Neuronal stem cell (in vitro differentiated cells): ENCODE measurements around the gene MYO9B.

Experiments used
- DNase-seq: peaks from one replicate; pipeline ENCODE4 v3.0.0-alpha.2; 2013; ENCODE audit warnings: low spot score
- H2AFZ ChIP-seq: one replicate; pipeline ENCODE4 v1.6.1; 2013; ENCODE audit warnings: mild to moderate bottlenecking, low read length, inconsistent platforms
- H2AK5ac ChIP-seq: 2 replicates; pipeline ENCODE4 v1.6.1; 2013; ENCODE audit warnings: low read depth, mild to moderate bottlenecking, inconsistent platforms, low read length, moderate library complexity, mixed read lengths
- H2BK120ac ChIP-seq: 2 replicates; pipeline ENCODE4 v1.6.1; 2013; ENCODE audit warnings: low read depth, mild to moderate bottlenecking, inconsistent platforms, low read length, moderate library complexity, mixed read lengths
- H2BK12ac ChIP-seq: one replicate; pipeline ENCODE4 v1.6.1; 2013; ENCODE audit warnings: low read length, inconsistent platforms
- H2BK15ac ChIP-seq: 2 replicates; pipeline ENCODE4 v1.6.1; 2013; ENCODE audit warnings: mild to moderate bottlenecking, low read length, inconsistent platforms, mixed read lengths
- H2BK5ac ChIP-seq: one replicate; pipeline ENCODE4 v1.6.1; 2013; ENCODE audit warnings: inconsistent platforms, mild to moderate bottlenecking, low read length, moderate library complexity
- H3K14ac ChIP-seq: one replicate; pipeline ENCODE4 v1.6.1; 2013; ENCODE audit warnings: low read length, inconsistent platforms
- H3K18ac ChIP-seq: 2 replicates; pipeline ENCODE4 v1.6.1; 2013; ENCODE audit warnings: low read length, inconsistent platforms
- H3K23ac ChIP-seq: 2 replicates; pipeline ENCODE4 v1.6.1; 2013; ENCODE audit warnings: low read depth, mild to moderate bottlenecking, mixed read lengths, low read length, inconsistent platforms; ENCODE audit not compliant: poor library complexity
- H3K27ac ChIP-seq: replicated peaks from 3 replicates; pipeline ENCODE4 v1.5.1; 2013; ENCODE audit warnings: low read length, inconsistent platforms
- H3K27me3 ChIP-seq, 3 experiments: 2 replicates each; pipeline ENCODE4 v1.6.1; 2013; ENCODE audit warnings: low read length in 3 of 3, mild to moderate bottlenecking in 2 of 3, inconsistent platforms in 1 of 3, low read depth in 1 of 3, mixed read lengths in 1 of 3, moderate library complexity in 1 of 3; ENCODE audit not compliant: control insufficient read depth in 3 of 3, insufficient read depth in 3 of 3
- H3K36me3 ChIP-seq, 2 donors: replicated peaks in 1 of 2; 2 replicates each; pipeline ENCODE4 v1.6.1; 2013; ENCODE audit warnings: low read length in 2 of 2; ENCODE audit not compliant: control insufficient read depth in 2 of 2, insufficient read depth in 2 of 2
- H3K4ac ChIP-seq: 2 replicates; pipeline ENCODE4 v1.6.1; 2013; ENCODE audit warnings: inconsistent platforms, mild to moderate bottlenecking, low read length, moderate library complexity
- H3K4me1 ChIP-seq, 2 donors: 1 replicate in 1 of 2; 2 replicates in 1 of 2; pipeline ENCODE4 v1.6.1; 2013; ENCODE audit warnings: low read length in 2 of 2, low read depth in 1 of 2; ENCODE audit not compliant: control insufficient read depth in 2 of 2, insufficient read depth in 1 of 2
- H3K4me2 ChIP-seq: one replicate; pipeline ENCODE4 v1.6.1; 2013; ENCODE audit warnings: mild to moderate bottlenecking, low read length, inconsistent platforms; ENCODE audit not compliant: insufficient read depth, poor library complexity, severe bottlenecking
- H3K4me3 ChIP-seq, 2 donors: 2 replicates each; pipeline ENCODE4 v1.5.1; 2013; ENCODE audit warnings: low read length in 2 of 2, mild to moderate bottlenecking in 2 of 2, inconsistent platforms in 1 of 2, moderate library complexity in 1 of 2
- H3K79me1 ChIP-seq: one replicate; pipeline ENCODE4 v1.6.1; 2013; ENCODE audit warnings: low read depth, mild to moderate bottlenecking, inconsistent platforms, low read length, moderate library complexity
- H3K9ac ChIP-seq: one replicate; pipeline ENCODE4 v1.6.1; 2013; ENCODE audit warnings: mild to moderate bottlenecking, low read depth, low read length, inconsistent platforms; ENCODE audit not compliant: poor library complexity
- H3K9me3 ChIP-seq, 2 donors: replicated peaks in 1 of 2; 2 replicates each; pipeline versions ENCODE3 to v1.6.1; 2013; ENCODE audit warnings: low read length in 2 of 2, mild to moderate bottlenecking in 2 of 2, inconsistent platforms in 1 of 2, low read depth in 1 of 2, mixed read lengths in 1 of 2, moderate library complexity in 1 of 2; ENCODE audit not compliant: control insufficient read depth in 2 of 2, insufficient read depth in 1 of 2
- H4K8ac ChIP-seq: one replicate; pipeline ENCODE4 v1.6.1; 2013; ENCODE audit warnings: low read depth, mild to moderate bottlenecking, inconsistent platforms, low read length, moderate library complexity
- H4K91ac ChIP-seq: one replicate; pipeline ENCODE4 v1.6.1; 2013; ENCODE audit warnings: low read length, low read depth, mild to moderate bottlenecking, inconsistent platforms; ENCODE audit not compliant: poor library complexity
- WGBS, 2 donors: extraction: QIAGEN DNeasy Blood & Tissue Kit; methylation state at CpG; one replicate each; pipeline ENCODE4 v1.1.7; 2013; ENCODE audit warnings: missing lambda C conversion rate in 2 of 2, mixed read lengths in 1 of 2; ENCODE audit not compliant: insufficient read length in 2 of 2, insufficient replicate concordance in 1 of 2; ENCODE audit errors: extremely low coverage in 2 of 2; 5-methylcytosine and 5-hydroxymethylcytosine counted together

MYO9B gene

DNA sequence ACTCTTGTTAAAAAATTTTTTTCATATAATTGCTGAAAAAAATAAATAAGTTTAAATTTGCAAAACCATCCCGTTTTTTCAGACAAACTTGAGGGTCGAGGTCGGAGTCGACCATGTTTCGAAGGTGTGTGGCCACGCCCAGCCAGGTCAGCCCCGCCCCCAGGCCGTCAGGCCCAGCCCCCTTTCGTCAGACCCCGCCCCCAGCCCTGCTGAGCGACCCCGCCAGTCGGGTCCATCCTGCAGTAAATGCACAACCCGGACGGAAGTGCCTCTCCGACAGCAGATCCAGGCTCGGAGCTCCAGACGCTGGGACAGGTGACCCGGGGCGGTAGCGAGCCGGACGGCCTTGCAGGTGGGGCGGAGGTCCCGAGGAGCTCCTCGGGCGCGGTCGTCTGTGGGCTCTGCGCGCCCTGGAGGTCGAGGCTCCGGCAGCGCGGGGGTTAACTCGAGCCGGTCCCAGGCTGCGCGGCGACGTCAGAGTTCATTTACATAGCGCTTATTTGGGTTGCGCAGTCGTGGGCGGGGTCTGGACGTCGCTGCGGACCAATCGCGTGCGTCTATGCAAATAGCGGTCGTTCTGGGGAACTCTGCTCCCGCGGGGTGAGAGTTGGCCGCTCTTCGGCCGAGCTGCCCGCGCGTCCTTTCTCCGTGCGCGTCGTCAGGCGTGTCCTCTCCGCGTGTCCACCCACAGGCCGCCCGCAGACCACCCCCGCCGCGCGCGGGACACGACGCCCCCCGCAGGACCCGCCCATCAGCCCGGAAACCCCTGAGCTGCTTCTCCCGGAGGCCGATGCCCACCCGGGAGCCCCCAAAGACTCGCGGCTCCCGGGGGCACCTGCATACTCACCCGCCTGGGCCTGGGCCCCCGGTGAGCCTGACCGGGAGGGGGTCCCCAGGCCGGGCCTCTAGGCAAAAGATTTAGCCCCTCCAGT, 150.7 kb downstream of the MYO9B start, which contains the start of gene OCEL1:
Gene OCEL1, plus strand, starts transcription at position 225 of the 932 bp plus-strand sequence. Its CDS starts 22 bp downstream, at position 247.
- Histone ChIP-seq H3K79me1 (peaks cover 4% of the 10 kb centered on the region), H3K18ac (peak within 1 kb of the TSS; percentile 99), H2AFZ (peak within 1 kb of the TSS; percentile 99), H4K8ac (no peak within 1 kb of the TSS), H3K23ac (peak within 1 kb of the TSS; percentile 98), H3K9me3 (no peaks in the 10 kb centered on the region), H3K27me3 (no peaks in the 10 kb centered on the region), H2BK15ac (peak within 1 kb of the TSS; percentile 49), H2BK12ac (no peak within 1 kb of the TSS), H3K4me1 (peaks cover 0 to 2% of the 10 kb centered on the region in 2 donors), H2AK5ac (peak within 1 kb of the TSS; percentile 94), H2BK5ac (peak within 1 kb of the TSS; percentile 66), H2BK120ac (peak within 1 kb of the TSS; percentile 81), H3K36me3 (peaks cover 2 to 19% of the 10 kb centered on the region in 2 donors), H3K9ac (peak within 1 kb of the TSS; percentile 88), H3K4me3 (peak within 1 kb of the TSS; percentile 63 to 85), H4K91ac (no peak within 1 kb of the TSS), H3K27ac (peak within 1 kb of the TSS; percentile 98), H3K4me2 (peak within 1 kb of the TSS; percentile 96), H3K4ac (no peak within 1 kb of the TSS), H3K14ac (peak within 1 kb of the TSS; percentile 71)
- WGBS, 2 donors, result no CpG with 5 or more reads among the region's 90 CpGs
- peak; percentile 98 for DNase-seq

DNA sequence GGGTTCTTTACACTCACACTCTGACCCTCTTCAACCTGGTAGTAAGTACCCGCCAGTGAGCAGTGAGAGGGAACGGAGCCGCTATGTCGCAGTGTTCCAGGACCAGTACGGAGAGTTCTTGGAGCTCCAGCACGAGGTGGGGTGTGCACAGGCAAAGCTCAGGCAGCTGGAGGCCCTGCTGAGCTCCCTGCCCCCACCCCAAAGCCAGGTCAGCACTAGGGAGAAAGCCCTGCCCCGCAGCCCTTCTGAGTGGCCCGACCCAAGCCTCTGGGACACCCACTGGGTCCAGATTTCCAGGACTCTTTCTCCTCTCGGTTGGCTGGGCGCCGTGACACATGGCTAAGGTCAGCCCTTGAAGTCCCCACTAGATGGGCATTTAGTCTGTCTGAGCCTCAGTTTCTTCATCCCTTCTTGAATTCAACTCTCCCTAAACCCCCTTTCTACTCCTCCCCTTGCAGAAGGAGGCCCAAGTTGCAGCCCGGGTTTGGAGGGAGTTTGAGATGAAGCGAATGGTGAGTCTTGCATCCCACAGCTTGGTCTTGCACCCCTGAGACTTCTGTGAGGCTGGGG, 152.3 kb downstream of the MYO9B start:
- peaks cover 0 to 2% of the 10 kb centered on the region in 2 donors for H3K4me1 ChIP-seq
- H2BK120ac ChIP-seq, result no peak overlapping the region
- no peak overlapping the region for H3K27ac ChIP-seq
- H3K27me3 ChIP-seq, result no peaks in the 10 kb centered on the region
- no peak overlapping the region for H4K8ac ChIP-seq
- H3K14ac ChIP-seq, result no peak overlapping the region
- H2BK5ac ChIP-seq, result peak overlapping the region; percentile 66
- H3K79me1 ChIP-seq, result peaks cover 6% of the 10 kb centered on the region
- no peak overlapping the region for H3K9ac ChIP-seq
- H3K36me3 ChIP-seq, result peaks cover 10 to 36% of the 10 kb centered on the region in 2 donors
- no peaks in the 10 kb centered on the region for H3K9me3 ChIP-seq
- no peak overlapping the region for H3K4ac ChIP-seq
- no peak overlapping the region for H3K4me3 ChIP-seq
- no peak overlapping the region for H3K4me2 ChIP-seq
- DNase-seq, result no peak
- peak overlapping the region; percentile 28 for H2AK5ac ChIP-seq
- H4K91ac ChIP-seq, result no peak overlapping the region
- H3K23ac ChIP-seq, result no peak overlapping the region
- peak overlapping the region; percentile 38 for H3K18ac ChIP-seq
- no peak overlapping the region for H2AFZ ChIP-seq
- H2BK12ac ChIP-seq, result no peak overlapping the region
- peak overlapping the region; percentile 75 for H2BK15ac ChIP-seq
- no CpG with 5 or more reads among the region's 13 CpGs for WGBS, 2 donors

DNA sequence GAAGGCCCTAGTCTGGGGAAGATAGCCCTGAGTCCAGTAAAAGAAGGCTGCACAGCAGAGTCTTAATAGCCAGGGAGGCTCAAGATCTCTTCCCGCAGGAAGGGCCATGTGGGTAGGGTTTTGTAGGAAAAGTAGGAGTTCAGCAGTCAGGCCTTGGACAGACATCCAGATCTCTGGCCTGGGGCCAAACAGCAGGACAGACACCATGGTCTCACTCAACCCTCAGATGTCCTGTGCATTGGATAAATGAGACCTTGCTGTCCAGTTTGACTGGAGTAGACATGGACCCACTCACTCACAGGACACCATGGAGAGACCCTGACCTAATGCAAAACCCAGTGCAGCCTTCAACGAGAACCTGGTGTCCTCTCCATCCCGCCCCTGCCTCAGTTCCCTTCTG, 154.3 kb downstream of the MYO9B start:
- Histone ChIP-seq H3K18ac (no peak overlapping the region), H3K4me2 (no peak overlapping the region)

GRCh38 chr19:17232258-17232657, 156.7 kb downstream of the MYO9B start:
- Histone ChIP-seq H3K4ac (no peak overlapping the region), H3K18ac (no peak overlapping the region), H2AFZ (no peak overlapping the region), H4K91ac (no peak overlapping the region), H4K8ac (no peak overlapping the region), H2BK12ac (no peak overlapping the region), H2BK5ac (no peak overlapping the region), H2AK5ac (no peak overlapping the region), H3K27me3 (no peaks in the 10 kb centered on the region), H3K4me3 (no peak overlapping the region), H3K4me1 (peaks cover 4 to 12% of the 10 kb centered on the region in 2 donors), H3K36me3 (peaks cover 14 to 68% of the 10 kb centered on the region in 2 donors), H3K14ac (peak overlapping the region; percentile 56), H3K27ac (no peak overlapping the region), H3K9me3 (no peaks in the 10 kb centered on the region), H3K9ac (no peak overlapping the region), H2BK120ac (no peak overlapping the region), H3K4me2 (no peak overlapping the region), H2BK15ac (no peak overlapping the region), H3K79me1 (peaks cover 20% of the 10 kb centered on the region), H3K23ac (no peak overlapping the region)
- no peak for DNase-seq
- no CpG with 5 or more reads among the region's 25 CpGs for WGBS, 2 donors

More for the DNA sequence above, 154.3 kb downstream of the MYO9B start:
- Histone ChIP-seq H2AFZ (no peak overlapping the region), H3K79me1 (peaks cover 16% of the 10 kb centered on the region), H4K8ac (no peak overlapping the region), H3K14ac (no peak overlapping the region), H3K9me3 (no peaks in the 10 kb centered on the region), H2BK12ac (no peak overlapping the region), H3K27ac (no peak overlapping the region), H3K4me1 (peaks cover 0 to 7% of the 10 kb centered on the region in 2 donors), H3K4ac (no peak overlapping the region), H2BK5ac (no peak overlapping the region), H2BK120ac (no peak overlapping the region), H2BK15ac (no peak overlapping the region), H3K9ac (no peak overlapping the region), H3K4me3 (no peak overlapping the region), H3K23ac (no peak overlapping the region), H4K91ac (no peak overlapping the region), H2AK5ac (no peak overlapping the region), H3K27me3 (no peaks in the 10 kb centered on the region), H3K36me3 (peaks cover 14 to 53% of the 10 kb centered on the region in 2 donors)
- WGBS, 2 donors, result no CpG with 5 or more reads among the region's 3 CpGs
- no peak for DNase-seq
